Measurements from ENCODE around the gene ZDHHC13.

The ZDHHC13 gene

DNA sequence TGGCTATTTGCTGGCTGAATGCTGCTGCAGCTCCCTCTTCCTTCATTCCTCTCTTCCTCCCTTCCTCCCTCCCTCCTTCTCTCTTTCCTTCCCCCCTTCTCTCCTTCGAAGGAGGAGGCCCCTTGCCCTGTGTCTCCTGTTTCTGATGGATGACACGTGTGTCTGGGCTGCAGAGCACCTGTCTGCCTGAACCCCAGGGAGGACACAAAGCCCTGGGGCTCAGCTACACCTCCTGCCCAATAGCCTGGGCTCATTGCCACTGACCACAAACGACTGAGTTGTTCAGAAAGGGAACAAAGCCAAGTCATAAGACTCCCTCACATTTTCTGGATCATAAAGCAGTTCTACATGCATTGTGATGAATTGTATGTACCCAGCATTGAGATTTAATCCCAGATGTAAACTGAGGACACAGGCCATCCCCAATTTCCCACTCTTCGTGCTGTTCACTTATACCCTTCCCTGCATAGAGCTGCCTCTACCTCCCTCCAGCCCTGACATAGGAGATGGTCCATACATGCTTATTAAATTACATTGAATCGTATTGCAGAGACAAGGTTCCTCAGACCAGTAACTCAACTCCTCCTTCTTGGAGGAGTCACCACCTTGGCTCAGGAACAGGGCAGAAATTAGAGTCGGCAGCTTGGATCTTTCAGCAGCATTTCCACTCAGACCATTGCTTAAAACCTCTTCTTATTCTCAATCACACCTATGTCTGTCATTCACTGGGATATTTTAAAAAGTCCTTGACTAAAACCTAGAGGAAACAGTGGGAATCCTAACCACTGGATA lies 83.6 kb downstream of the ZDHHC13 start:
- intact Hi-C loops (cut with DNase I), result no loop called here
- no peak for DNase-seq

DNA sequence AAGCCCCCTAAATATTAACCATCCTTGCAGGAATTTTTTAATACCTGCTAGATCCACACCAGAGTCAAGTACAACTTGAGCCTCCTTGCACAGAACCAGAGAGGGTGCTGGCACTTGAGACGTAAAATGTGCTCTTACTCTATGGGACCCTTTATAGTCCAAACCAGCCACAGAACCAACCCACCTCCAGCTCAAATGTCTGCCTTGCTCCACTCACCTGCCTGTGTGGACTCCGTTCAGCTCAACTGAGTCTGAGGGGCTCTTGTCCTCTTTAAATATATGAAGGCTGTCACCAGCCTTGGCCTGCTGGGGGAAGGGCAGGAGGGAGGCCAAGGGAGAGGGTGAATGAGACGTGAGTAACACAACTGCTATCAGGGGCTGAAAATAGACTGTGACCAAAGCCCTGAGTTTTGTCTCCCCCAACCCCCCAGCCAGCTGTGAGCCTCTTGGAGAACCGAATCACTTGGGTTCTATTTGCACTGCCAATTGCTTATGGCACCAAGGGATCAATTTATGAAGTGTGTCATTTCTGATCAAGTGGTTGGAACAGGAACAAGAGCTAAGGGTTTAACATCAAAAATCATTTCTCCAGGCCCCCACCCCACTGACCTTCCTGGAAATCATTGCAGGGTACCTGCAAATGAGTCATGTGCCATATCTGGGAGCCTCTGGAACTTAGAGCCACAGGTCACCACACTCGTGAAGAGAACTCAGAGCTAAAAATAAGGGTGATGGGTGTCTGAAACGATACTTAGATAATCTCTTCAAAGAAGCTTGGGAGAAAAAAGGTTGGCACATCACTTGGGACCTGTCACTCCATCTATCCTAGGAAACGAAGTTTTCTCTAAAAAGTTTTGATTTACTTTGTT lies 85.0 kb downstream of the ZDHHC13 start, which contains the start of gene CSRP3:
TSS of gene CSRP3 (minus strand) at position 247 of the 869 bp plus-strand sequence. CDS start 9,535 bp downstream, outside the sequence.
- DNase-seq, result no peak
- intact Hi-C loops (cut with DNase I), result no loop called here

DNA sequence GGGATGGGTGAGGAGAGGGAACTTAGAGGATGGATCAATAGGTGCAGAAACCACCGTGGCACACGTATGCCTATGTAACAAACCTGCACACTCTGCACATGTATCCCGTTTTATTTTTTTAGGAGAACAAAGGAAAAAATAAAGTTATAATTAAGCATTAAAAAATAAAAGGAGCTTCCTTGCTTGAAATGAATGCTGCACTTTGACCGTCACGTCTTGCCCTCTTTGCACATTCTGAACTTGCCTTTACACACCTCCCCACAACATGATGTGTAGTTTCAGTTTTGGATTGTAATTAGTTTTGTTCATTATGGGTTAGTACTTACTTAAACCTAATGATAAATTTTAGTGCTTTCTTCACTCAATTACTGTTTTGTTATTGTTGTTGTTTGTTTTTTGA lies 87.9 kb downstream of the ZDHHC13 start:
- no peak for DNase-seq
- intact Hi-C loops (cut with DNase I), result no loop called here

DNA sequence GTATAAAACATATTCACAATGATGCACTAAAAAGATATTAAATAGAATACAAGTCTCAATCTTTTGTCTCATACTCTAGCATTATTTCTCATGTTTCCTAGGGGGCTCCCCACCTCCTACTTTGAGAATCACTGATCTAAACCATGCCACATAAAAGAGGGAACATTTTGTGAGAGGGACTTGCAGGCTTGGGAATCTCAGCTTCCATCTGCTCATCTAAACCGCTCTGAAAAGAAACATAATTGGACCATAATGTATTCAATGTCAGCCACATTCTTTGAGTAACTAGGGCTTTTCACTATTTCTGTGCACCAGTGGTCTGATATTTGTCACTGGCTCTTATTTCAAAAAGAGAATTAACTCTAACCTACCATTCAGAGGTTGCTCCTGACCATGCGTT lies 91.2 kb downstream of the ZDHHC13 start:
- intact Hi-C loops (cut with DNase I), result no loop called here
- DNase-seq, result no peak

DNA sequence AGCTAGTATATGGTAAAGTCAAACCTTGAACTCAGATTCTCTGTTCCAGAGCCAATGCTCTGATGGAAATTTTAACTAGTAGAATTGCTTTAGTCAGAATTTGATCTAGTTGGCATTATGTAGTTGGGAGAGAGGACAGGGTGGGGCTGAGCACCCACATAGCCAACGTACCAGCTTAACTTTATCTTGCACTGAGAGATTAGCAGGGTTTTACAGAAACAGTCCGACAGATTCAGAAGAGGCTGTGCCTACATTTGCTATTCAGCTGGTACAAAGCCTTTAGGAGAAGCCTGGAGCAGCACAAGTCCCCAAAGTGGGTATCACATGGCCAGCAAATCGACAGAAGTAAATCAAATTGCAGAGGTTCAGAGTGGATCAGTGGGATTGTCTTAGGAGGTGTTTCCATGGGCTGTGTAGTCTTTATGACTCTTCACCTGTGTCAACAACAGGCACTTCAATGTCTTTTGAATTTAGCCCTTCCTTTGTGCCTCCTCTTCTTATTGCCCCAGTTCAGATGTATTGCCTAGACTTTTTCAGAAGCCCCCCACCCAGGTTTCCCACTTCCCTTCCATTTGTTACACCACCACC lies 92.1 kb downstream of the ZDHHC13 start:
- no peak for DNase-seq
- intact Hi-C loops (cut with DNase I), result no loop called here

DNA sequence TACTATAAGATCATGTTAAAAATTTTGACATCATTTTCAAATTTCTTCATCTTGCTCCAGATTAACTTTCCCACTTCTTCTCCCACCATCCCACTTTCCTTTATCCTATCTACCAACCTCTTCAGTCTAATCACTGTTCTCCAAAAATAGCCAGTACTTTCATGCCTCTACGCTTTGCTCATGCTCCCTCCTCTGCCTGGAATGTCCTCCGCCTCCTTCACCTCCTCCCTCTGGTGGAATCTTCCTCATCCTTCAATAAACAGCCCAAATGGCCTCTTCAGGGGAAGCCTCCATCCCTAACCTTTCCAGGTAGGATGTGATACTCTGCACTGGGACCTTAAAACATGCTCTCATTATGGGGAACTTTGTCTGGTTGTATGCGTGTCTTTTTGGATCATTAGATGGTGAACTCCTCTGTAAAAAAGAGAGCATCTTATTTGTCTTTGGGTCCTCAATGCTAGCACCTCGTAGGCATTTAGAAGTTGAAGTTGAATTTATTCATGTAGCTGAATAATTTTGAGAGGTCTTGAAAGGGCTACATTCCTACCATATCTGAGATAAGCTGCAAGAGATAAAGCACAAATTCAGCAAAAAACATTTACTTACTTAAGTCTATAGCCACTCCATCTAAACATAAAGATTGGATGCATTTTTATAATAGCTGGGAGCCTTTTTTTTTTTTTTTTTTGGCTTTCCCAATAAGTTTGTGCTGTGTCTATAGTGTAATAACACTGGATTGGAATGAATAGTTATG lies 92.8 kb downstream of the ZDHHC13 start:
- intact Hi-C loops (cut with DNase I), result loop anchor here (10.0 kb wide), 1 partner anchor 125 kb away; no protein-coding TSS in a partner anchor
- DNase-seq, result no peak

DNA sequence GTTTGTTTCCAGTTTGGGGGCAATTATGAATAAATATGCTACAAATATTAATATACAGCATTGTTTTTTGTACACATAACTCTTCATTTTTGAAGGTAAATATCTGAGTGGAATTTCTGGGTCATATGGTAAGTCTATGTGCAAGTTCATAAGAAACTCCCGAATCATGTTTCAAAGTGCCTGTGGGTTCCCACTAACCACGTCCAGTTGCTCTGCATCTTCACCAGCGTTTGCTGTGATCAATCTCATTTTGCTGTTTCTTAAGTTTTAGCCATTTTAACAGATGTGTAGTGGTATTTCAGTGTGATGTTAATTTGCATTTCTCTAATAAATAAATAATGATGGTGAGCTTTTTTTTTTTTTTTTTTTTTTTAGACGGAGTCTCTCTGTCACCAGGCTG lies 99.1 kb downstream of the ZDHHC13 start:
- intact Hi-C loops (cut with DNase I), result loop anchor here (10.0 kb wide), 1 partner anchor 131 kb away; no protein-coding TSS in a partner anchor
- no peak for DNase-seq

DNA sequence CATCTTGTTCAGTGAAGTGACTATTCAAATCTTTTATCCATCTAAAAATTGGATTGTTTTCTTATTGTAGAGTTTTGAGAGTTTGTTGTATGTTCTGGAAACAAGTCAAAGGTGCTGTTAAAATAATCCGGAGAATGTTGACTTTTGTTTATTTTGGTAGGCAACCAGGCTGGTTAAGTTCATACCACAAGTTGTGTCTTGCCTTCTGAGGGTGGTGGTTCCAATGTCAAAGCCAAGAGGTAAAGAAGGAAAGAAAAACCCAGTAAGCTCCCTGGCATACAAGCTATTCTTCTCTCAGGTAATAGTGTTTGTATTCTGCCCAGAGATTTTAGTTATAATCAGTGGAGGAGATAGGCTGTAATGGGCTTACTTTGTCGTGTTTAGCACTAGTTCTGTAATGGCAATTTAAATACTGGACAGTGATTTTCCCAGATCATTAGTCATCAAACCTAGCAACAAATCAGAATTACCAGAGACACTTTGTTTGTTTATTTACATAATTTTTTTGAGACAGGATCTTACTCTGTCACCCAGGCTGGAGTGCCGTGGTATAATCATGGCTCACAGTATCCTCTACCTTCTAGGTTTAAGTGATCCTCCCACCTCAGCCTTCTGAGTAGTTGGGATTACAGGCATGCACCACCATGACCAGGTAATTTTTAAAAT lies 99.9 kb downstream of the ZDHHC13 start:
- no peak for DNase-seq
- intact Hi-C loops (cut with DNase I), result loop anchor here (10.0 kb wide), 1 partner anchor 132 kb away; no protein-coding TSS in a partner anchor

DNA sequence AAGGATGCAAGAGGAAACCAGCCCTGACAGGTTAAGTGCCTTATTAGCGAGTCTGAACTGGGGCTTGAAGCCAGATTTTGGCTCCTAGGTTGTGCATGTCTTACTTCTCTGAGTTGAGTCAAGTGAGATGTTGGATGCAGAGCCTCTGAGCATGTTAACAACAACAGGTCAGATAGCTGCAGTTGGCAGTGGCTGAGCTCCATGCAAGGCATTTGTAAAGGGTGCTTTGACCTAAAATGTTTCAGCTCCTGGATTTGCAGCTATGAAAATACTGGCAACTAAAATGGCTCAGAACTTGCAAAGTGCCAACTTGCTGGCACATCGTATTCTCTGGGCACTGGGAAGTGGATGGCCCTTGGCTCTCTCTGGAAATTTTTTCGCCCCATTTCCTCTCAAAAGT lies 101.2 kb downstream of the ZDHHC13 start:
- no peak for DNase-seq
- intact Hi-C loops (cut with DNase I), result loop anchor here (10.0 kb wide), 1 partner anchor 133 kb away; no protein-coding TSS in a partner anchor

DNA sequence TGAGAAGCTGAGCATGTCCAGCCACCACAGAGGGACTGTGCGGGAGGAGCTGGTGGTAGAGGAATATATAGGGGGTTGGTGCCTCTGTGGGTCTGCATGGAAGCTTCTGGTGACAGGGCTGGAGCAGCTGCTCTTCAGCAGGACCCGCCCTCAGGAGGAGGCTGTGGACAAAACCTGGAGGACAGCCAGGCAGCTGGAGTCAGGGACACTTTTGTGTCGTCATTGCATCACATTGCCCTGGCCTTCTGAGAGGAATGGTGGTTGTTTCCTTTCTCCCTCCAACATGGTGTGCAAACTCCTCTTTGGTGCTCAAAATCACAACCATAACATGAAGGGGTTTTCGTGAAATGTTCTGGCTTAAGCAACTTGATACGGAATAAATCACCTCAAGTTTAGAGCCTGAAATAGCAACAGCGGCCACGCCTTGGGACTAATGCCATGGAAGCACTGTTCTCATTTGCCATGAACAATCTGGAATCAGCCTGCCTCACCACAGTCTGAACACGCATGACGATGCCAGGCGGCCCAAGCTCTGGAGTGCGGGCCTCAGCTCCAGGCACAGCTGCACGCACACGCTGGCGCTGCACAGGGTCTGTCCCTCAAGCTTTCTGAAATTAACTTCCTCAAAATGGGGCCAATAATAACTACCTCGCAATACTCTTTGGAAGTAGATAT lies 102.0 kb downstream of the ZDHHC13 start:
- intact Hi-C loops (cut with DNase I), result loop anchor here (10.0 kb wide), 1 partner anchor 134 kb away; no protein-coding TSS in a partner anchor
- DNase-seq, result peak in 3 of 10 donors; percentile 36 to 86 (median 60)

DNA sequence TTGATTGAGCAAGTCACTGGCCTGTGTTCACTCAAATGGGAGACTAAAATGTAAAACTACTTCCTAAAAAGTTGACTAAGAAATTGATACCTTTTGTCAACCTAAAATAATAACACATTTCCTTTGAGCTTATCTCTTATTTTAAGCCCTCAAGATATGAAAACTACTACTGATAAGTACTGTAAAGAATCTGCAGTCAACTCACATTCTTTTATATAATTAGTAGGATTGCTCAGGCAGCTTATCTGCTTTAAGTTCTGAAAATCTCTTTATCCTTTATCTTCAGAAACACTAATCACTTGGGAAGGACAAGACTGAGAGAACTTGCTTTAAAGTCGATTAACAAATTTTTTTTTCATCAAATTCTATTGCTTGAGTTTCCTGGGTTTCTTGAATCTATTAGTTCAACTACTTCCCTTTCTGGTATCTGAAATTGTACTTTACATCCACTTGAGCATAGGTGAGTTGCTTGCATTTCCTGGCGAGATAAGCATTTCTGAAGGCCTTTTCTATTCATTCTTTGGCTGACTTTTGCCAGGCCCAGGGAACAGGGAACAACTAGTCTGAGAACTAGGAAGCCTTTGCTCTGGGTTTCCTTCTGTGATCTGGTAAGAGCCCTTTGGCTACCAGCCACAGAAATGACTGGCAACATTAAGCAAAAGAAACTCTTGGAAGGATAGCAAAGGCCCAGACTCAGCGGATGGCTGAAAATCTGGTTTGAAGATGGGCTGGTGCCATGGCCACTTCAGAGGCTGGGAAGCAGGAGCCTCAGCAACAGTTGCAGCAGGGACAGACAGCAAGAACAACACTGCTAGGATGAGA lies 104.1 kb downstream of the ZDHHC13 start:
- DNase-seq, result no peak

DNA sequence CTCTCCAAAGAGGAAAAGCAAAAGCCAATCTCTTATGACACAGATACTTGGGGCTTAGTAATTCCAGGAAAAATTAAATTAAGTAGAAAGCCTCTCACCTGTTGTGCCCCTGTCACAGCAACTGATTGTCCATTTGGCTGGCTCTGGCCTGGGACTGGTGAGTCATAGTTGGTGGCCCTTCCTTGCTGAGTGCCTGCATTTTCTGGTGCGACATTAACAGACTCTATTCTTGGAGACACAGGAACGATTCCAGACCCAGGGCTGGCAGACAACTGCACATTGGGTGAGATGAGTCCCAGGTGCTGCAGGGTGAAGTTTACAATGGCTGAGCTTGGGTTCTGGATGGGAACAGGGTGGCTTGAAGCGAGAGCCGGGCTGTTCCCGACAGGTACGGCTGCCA lies 108.2 kb downstream of the ZDHHC13 start:
- DNase-seq, result no peak
- intact Hi-C loops (cut with DNase I), result no loop called here

More for the DNA sequence above, 104.1 kb downstream of the ZDHHC13 start:
- intact Hi-C loops (cut with DNase I), result no loop called here

DNA sequence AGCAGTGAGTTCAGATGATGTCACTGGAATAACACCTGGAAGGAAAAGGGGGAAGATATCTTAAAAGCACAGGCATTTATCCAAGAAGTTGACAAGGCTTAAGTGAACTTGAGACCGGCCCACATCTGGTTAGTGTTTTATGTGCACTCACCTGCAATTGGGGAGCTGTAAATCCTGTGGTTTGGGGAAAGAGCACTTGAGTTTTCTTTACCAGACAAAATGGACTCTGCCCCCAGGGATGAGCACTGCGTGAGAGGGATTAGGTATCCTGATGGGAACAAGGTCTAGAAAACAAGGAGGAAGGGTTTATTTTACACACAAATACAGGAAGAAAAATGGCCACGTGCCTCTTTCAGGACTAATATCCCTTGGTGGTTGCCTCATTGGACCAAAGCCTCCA lies 108.6 kb downstream of the ZDHHC13 start:
- DNase-seq, result no peak
- intact Hi-C loops (cut with DNase I), result no loop called here

Data from posterior cingulate gyrus (tissue), 11 donors.